HG03469 (cell line): ENCODE measurements around the gene NPRL2.

ENCODE experiments used
- ATAC-seq: cut with Tn5 transposase; IDR thresholded peaks from one replicate; pipeline ENCODE4 v1.9.1; 2021; ENCODE audit warnings: mild to moderate bottlenecking, moderate library complexity, moderate number of reproducible peaks; ENCODE audit not compliant: unreplicated experiment

NPRL2 gene

GRCh38 chr3:50373146-50374051 lies 22.8 kb upstream of the NPRL2 start:
- ATAC-seq, result no peak

- ATAC-seq, result no peak
These were observed 21.8 kb upstream of the NPRL2 start for GRCh38 chr3:50372349-50372748.

- ATAC-seq, result no peak
These were observed 20.6 kb upstream of the NPRL2 start for GRCh38 chr3:50371133-50371685.

GRCh38 chr3:50370594-50370993 lies 20.0 kb upstream of the NPRL2 start:
- no peak for ATAC-seq

GRCh38 chr3:50369012-50369670 lies 18.6 kb upstream of the NPRL2 start:
- ATAC-seq, result no peak

GRCh38 chr3:50365842-50366220 lies 15.3 kb upstream of the NPRL2 start:
- no peak for ATAC-seq

- ATAC-seq, result peak; percentile 52
These were observed 14.7 kb upstream of the NPRL2 start for GRCh38 chr3:50365080-50365841.

GRCh38 chr3:50364573-50365079 lies 14.1 kb upstream of the NPRL2 start:
- no peak for ATAC-seq

- ATAC-seq, result no peak
These were observed 9.2 kb upstream of the NPRL2 start for GRCh38 chr3:50359760-50360110.

- ATAC-seq, result peak; percentile 92
These were observed 8.6 kb upstream of the NPRL2 start, which contains the start of gene TMEM115 for GRCh38 chr3:50358911-50359759. Gene TMEM115 (minus strand): TSS chr3:50359521. CDS start chr3:50359063, 458 bp downstream.

- no peak for ATAC-seq
These were observed 7.9 kb upstream of the NPRL2 start for GRCh38 chr3:50358355-50358910.

- ATAC-seq, result no peak
These were observed 6.9 kb upstream of the NPRL2 start for GRCh38 chr3:50357481-50357880.

- ATAC-seq, result no peak
These were observed 6.0 kb upstream of the NPRL2 start for GRCh38 chr3:50356553-50356952.

GRCh38 chr3:50355829-50356552 lies 5.4 kb upstream of the NPRL2 start:
- no peak for ATAC-seq

GRCh38 chr3:50354850-50355249 lies 4.3 kb upstream of the NPRL2 start:
- ATAC-seq, result no peak

GRCh38 chr3:50354186-50354764 lies 3.7 kb upstream of the NPRL2 start:
- no peak for ATAC-seq

GRCh38 chr3:50353245-50354004 lies 2.9 kb upstream of the NPRL2 start:
- ATAC-seq, result no peak

GRCh38 chr3:50352781-50353180 lies 2.2 kb upstream of the NPRL2 start:
- ATAC-seq, result no peak
